Activated naive CD8-positive, alpha-beta T cell treated with anti-CD3 and anti-CD28 coated beads, Interleukin-2, amount 50 U/mL, for 16 hours (primary cell): ENCODE data around the gene MAPKAP1.
A peak's percentile ranks its signal among the peaks of the same experiment; 100 is the strongest.

Experiments
- DNase-seq: peaks from one replicate; pipeline ENCODE4 v3.0.0-alpha.2; 2020; ENCODE audit warnings: low read depth, low spot score

The MAPKAP1 gene

GRCh38 chr9:125642311-125642710 is 64.7 kb downstream of the MAPKAP1 start:
- no peak for DNase-seq

DNA sequence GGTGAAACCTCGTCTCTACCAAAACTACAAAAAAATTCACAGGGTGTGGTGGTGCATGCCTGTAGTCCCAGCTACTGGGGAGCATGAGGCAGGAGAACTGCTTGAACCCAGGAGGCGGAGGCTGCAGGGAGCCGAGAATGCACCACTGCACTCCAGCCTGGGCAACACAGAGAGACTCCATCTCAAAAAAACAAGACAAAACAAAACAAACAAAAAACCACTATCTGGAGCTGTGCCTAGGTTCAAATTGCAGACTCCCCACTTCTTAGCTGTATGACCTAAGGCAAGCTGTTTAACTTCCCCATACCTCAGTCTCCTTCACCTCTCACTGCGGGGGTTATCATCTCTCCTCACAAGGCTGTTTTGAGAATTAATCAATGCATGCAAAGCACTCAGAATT is 68.0 kb downstream of the MAPKAP1 start:
- no peak for DNase-seq

- no peak for DNase-seq
Observed at GRCh38 chr9:125638239-125639045, 68.6 kb downstream of the MAPKAP1 start.

GRCh38 chr9:125637241-125637640 is 69.8 kb downstream of the MAPKAP1 start:
- DNase-seq = no peak

DNA sequence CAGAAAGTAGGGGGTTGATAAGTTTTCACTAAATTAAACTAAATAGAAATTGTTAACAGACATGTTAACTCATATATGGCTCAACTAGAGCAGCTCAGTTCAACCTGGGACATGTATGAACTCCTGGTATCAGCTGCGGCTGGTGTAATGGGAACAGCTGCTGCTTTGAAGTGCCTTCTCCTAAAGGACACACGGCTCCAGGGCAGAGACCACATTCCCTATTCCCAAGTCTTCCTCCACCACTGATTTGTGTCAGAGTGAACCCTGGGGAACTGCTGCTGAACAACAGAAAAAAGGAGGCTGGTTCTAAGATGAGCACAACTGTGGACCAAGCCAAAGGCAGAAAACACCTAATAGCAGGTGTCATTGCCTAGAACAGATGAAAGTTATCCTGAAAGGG is 71.1 kb downstream of the MAPKAP1 start:
- DNase-seq = no peak

- DNase-seq = no peak
Observed at GRCh38 chr9:125634040-125634717, 72.8 kb downstream of the MAPKAP1 start.

GRCh38 chr9:125633116-125633745 is 73.8 kb downstream of the MAPKAP1 start:
- no peak for DNase-seq

GRCh38 chr9:125632321-125633115 is 74.5 kb downstream of the MAPKAP1 start:
- peak; percentile 21 for DNase-seq

GRCh38 chr9:125631391-125632085 is 75.5 kb downstream of the MAPKAP1 start:
- DNase-seq = no peak

DNA sequence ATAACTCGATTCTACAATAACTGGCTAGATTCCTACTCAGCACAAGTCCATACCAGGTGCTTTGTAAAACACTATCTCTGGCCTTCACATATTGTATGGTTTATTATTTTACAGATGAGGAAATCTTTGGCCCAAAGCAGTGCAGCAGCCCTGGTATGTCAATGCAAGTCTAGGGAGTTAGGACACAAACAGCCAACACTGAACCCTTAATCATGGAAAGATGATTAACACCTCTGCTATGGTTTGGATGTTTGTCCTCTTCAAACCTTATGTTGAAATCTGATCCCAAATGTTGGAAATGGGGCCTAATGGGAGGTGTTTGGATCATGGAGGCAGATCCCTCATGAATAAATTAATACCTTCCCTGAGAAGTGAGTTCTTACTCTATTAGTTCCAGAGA is 76.6 kb downstream of the MAPKAP1 start:
- no peak for DNase-seq

DNA sequence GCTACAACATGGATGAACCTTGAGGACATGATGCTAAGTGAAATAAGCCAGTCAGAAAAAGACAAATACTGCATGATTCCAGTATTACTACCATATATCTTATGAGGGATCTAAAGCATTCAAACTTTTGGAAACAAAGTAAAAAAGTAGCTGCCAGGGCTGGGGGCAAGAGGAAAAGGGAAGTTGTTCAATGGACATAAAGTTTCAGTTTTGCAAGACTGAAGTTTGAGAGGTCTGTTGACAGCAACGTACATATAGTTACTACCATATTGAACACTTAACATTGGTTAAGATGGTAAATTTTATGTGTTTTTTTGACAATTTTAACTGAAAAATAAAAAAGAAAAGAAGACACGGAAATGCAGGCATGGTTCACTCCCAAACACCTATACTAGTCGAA is 77.6 kb downstream of the MAPKAP1 start:
- DNase-seq = no peak

DNA sequence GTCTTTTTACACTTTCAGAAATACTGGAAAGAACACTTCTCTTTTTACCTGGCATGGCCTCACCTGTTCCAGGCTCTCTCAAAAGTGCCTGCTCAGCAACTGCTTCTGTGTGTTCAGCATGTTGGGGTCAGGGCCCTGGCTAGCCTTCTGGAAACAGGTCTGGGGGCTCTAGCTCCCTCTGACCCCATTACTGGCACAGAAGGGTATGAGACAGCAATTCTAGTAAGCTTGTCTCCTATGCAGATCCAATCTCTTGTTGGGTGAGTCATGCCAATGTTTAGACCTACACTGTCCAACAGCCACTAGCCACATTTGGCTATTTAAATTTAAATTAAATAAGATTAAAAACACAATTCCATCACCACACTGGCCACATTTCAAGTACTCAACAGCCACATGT is 80.8 kb downstream of the MAPKAP1 start:
- DNase-seq = no peak

DNA sequence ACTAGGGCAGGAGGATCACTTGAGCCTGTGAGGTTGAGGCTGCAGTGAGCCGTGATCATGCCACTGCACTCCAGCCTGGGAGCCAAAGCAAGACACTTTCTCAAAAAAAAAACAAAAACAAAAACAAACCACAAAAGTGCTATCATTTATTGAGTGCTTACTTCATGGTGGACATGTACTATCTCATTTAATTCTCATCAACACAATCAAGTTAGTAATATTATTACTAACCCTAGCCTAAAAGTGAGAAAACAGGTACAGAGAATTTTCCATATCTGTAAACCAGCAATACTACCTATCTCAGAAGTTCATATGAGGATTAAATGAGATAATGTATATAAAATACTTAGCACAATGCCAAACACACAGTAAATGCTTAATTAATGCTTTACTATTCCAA is 85.8 kb downstream of the MAPKAP1 start:
- no peak for DNase-seq

DNA sequence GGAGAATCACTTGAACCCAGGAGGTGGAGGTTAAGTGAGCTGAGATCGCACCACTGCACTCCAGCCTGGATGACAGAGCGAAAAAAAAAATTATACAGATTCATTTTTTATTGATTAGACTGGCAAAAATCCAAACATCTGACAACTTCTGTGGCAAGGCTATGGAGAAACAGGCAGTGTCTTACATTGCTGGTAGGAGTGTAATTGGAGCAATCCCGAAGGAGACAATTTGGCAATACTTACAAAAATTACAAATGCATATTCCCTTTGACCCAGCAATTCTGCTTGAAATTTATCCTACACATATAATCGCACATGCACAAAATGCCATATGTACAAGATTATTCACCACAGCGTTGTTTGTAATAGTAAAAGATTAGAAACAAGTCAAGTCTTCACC is 86.8 kb downstream of the MAPKAP1 start:
- no peak for DNase-seq

- DNase-seq = no peak
Observed at GRCh38 chr9:125617087-125617486, 89.9 kb downstream of the MAPKAP1 start.

- DNase-seq = no peak
Observed at GRCh38 chr9:125613141-125613540, 93.9 kb downstream of the MAPKAP1 start.

DNA sequence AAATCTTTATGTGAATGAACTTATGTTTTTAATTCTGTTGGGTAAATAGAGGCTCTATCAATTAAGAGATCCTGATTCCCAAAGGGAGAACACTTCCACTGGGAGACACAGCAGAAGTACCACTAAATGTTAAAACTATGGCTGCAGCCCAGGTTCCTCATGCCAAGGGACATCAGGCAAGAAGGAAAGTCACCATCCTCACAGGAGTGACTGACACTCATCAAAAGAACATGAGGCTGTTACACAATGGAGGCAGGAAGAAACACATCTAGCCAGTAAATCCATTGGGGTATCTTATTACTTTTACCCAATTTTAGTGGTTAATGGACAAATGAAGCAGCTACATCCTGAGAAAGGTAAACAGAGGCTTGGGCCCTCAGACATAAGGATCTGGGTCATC is 94.4 kb downstream of the MAPKAP1 start:
- DNase-seq = no peak

GRCh38 chr9:125611121-125611765 is 95.8 kb downstream of the MAPKAP1 start:
- DNase-seq = no peak

- no peak for DNase-seq
Observed at GRCh38 chr9:125609744-125610143, 97.3 kb downstream of the MAPKAP1 start.

DNA sequence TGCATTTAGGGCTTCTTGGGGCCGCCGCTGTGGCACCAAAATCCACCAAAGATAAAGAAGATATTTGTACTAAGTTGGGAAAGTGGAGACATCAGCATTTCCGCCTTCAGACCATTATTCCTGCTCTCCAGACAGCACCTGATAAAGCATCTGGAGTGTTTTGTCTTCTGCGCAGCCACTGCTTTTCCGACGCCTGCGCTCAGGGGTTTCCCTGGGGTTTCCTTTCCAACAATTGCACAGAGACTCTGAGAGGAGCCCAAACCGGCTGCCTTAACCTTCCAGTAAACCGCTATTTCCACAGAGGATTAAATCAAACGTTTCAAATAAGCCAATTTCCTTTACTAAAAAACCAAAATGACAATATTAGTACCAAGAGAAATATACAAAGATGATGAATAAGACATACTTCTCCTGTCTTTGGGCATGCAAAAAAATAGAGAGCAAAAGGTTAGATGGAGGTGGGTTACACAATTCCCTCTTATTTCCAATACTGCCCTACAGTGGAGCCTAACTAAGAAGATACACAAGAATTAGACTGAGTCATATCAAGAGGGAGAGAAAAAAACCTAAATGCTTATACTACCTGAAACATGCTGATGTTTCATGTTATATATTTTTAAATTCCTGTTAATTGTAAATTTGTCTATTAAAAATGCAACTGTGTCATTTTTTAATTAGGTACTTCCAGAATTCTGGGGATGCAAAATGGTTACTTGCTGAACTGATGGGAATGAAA is 98.4 kb downstream of the MAPKAP1 start:
- no peak for DNase-seq
